Activated naive CD8-positive, alpha-beta T cell (primary cell): ENCODE data around the gene ADGRF1.

Source experiments
- H3K27ac Mint-ChIP-seq: one replicate; pipeline ENCODE4 v1.8.0; 2021; ENCODE audit warnings: mixed read lengths
- H3K27me3 Mint-ChIP-seq: one replicate; pipeline ENCODE4 v1.8.0; 2021; ENCODE audit warnings: mixed read lengths
- H3K36me3 Mint-ChIP-seq: one replicate; pipeline ENCODE4 v1.8.0; 2021; ENCODE audit warnings: mixed read lengths
- H3K4me1 Mint-ChIP-seq: one replicate; pipeline ENCODE4 v1.8.0; 2021; ENCODE audit warnings: low read depth, mixed read lengths
- H3K4me3 Mint-ChIP-seq: one replicate; pipeline ENCODE4 v1.8.0; 2021; ENCODE audit warnings: mild to moderate bottlenecking, mixed read lengths
- H3K9me3 Mint-ChIP-seq: one replicate; pipeline ENCODE4 v1.8.0; 2021; ENCODE audit warnings: low read depth, mixed read lengths

Gene ADGRF1

GRCh38 chr6:46990031-46990644, 52.0 kb downstream of the ADGRF1 start:
- no peaks in the 10 kb centered on the region for H3K9me3 Mint-ChIP-seq
- H3K36me3 Mint-ChIP-seq: no peaks in the 10 kb centered on the region

DNA sequence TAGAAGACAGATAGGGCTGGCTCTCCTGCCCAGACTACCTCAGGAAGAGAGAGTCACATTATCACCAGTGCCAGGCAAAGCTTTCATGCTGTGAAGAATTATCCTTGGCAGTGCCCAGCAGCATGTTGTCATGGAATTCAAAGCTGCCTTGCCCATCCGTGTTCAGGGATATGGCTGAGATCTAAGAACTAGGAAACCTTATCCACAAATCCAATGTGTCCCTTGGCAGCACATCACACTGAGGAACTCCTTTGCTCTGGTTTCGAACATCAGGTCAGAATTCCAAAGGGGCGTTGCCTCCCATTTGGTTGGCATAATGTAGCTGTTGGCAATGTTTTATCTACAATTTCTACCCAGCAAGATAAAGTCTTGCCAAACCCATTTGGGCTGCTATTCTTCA, 52.7 kb downstream of the ADGRF1 start:
- H3K4me1 Mint-ChIP-seq: no peaks in the 10 kb centered on the region
- H3K36me3 Mint-ChIP-seq: no peaks in the 10 kb centered on the region
- no peaks in the 10 kb centered on the region for H3K9me3 Mint-ChIP-seq
- no peak overlapping the region for H3K27ac Mint-ChIP-seq
- peaks cover 20% of the 10 kb centered on the region for H3K27me3 Mint-ChIP-seq
- no peak overlapping the region for H3K4me3 Mint-ChIP-seq

More at GRCh38 chr6:46990031-46990644, 52.0 kb downstream of the ADGRF1 start:
- peaks cover 20% of the 10 kb centered on the region for H3K27me3 Mint-ChIP-seq
- H3K4me3 Mint-ChIP-seq: no peak overlapping the region
- H3K27ac Mint-ChIP-seq: no peak overlapping the region
- H3K4me1 Mint-ChIP-seq: no peaks in the 10 kb centered on the region

- H3K9me3 Mint-ChIP-seq: no peaks in the 10 kb centered on the region
- no peak overlapping the region for H3K4me3 Mint-ChIP-seq
- H3K4me1 Mint-ChIP-seq: no peaks in the 10 kb centered on the region
- peaks cover 12% of the 10 kb centered on the region for H3K27me3 Mint-ChIP-seq
- no peak overlapping the region for H3K27ac Mint-ChIP-seq
- no peaks in the 10 kb centered on the region for H3K36me3 Mint-ChIP-seq
These were observed 56.2 kb downstream of the ADGRF1 start for GRCh38 chr6:46985943-46986342.

DNA sequence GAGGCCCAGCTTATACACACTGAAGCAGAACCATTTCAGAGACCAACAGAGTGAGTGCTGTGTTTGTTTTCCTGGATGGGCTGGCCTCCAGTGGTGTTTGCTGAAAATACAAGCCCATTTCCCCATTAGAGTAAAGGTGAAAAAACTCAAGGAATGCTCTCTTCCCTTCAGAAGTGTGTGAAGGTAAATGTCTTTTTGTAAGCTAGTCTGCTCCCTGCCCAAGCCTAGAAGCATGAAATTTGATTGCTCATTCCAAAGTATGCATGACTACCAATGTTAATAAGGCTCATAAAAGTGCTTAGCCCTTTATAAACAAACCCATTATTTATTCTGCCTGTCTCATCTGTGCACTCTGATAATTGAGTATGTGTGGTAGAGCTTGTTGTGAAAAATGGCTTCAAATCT, 59.1 kb downstream of the ADGRF1 start:
- H3K27me3 Mint-ChIP-seq: peaks cover 8% of the 10 kb centered on the region
- no peaks in the 10 kb centered on the region for H3K4me1 Mint-ChIP-seq
- H3K36me3 Mint-ChIP-seq: no peaks in the 10 kb centered on the region
- no peak overlapping the region for H3K4me3 Mint-ChIP-seq
- H3K27ac Mint-ChIP-seq: no peak overlapping the region
- H3K9me3 Mint-ChIP-seq: no peaks in the 10 kb centered on the region

DNA sequence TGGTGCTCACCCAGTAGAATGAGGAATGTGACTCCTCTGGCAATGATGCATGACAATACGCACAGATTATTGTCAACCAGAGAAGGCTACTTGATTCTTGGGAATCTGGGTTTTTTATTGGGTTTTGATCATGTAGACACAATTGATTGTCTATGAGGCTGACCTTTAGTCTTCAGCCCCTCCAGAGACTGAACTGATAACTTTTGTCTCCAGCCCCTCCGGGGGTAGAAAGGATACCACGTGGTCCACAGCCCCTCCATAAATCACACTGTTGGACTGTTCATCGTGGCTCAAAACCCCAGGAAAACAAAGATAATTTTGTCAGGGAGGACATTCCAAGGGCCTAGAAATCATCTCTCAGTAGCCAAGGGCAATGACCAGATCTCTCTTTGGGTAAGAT, 62.9 kb downstream of the ADGRF1 start:
- H3K4me1 Mint-ChIP-seq: no peaks in the 10 kb centered on the region
- no peak overlapping the region for H3K27ac Mint-ChIP-seq
- H3K9me3 Mint-ChIP-seq: no peaks in the 10 kb centered on the region
- peaks cover 2% of the 10 kb centered on the region for H3K27me3 Mint-ChIP-seq
- no peak overlapping the region for H3K4me3 Mint-ChIP-seq
- H3K36me3 Mint-ChIP-seq: no peaks in the 10 kb centered on the region

- H3K27me3 Mint-ChIP-seq: no peaks in the 10 kb centered on the region
- H3K27ac Mint-ChIP-seq: no peak overlapping the region
- no peak overlapping the region for H3K4me3 Mint-ChIP-seq
- no peaks in the 10 kb centered on the region for H3K9me3 Mint-ChIP-seq
- no peaks in the 10 kb centered on the region for H3K4me1 Mint-ChIP-seq
- H3K36me3 Mint-ChIP-seq: no peaks in the 10 kb centered on the region
These were observed 67.3 kb downstream of the ADGRF1 start for GRCh38 chr6:46974786-46975185.

DNA sequence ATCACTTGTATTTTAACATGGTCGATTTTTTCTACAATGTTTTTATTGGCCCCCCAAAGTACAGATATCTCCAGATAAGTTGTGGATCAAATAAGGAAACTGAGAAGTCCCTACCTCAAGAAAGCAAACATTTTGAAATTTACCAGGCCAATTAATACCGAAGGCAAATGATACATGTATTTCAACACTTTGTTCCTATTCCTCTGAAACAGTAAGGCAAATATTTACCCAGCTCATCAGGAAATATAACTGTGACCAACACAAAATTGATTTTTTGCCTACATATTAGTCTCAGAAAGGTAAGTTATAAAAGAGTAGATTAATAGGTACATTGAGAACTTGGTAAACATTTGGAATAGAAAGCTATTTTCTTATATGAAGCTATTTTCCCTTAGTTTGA, 69.1 kb downstream of the ADGRF1 start:
- Mint-ChIP-seq H3K27ac (no peak overlapping the region), H3K36me3 (no peaks in the 10 kb centered on the region)

DNA sequence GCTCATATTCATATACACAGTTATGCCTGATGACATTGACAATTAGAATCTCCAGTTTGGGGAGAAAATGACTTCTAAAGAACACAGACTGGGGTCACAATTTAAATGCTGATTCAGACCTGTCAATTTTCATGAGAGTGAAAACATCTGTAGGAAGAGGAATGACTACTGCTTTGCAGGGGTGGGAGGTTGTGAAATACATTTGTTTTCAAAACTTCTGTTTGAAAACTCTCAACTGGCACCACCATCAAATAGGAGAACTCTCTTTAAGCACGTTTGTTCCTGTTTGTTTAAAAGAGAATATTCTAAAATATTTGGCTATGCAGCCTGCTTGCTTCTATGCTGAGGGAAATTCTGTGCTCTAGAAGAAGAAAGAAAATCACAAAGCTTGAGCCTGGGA, 69.6 kb downstream of the ADGRF1 start:
- Mint-ChIP-seq H3K4me3 (no peak overlapping the region), H3K27ac (no peak overlapping the region), H3K9me3 (no peaks in the 10 kb centered on the region), H3K27me3 (no peaks in the 10 kb centered on the region), H3K36me3 (no peaks in the 10 kb centered on the region), H3K4me1 (no peaks in the 10 kb centered on the region)

More for the DNA sequence above, 69.1 kb downstream of the ADGRF1 start:
- H3K9me3 Mint-ChIP-seq: no peaks in the 10 kb centered on the region
- no peaks in the 10 kb centered on the region for H3K4me1 Mint-ChIP-seq
- H3K27me3 Mint-ChIP-seq: no peaks in the 10 kb centered on the region
- no peak overlapping the region for H3K4me3 Mint-ChIP-seq

DNA sequence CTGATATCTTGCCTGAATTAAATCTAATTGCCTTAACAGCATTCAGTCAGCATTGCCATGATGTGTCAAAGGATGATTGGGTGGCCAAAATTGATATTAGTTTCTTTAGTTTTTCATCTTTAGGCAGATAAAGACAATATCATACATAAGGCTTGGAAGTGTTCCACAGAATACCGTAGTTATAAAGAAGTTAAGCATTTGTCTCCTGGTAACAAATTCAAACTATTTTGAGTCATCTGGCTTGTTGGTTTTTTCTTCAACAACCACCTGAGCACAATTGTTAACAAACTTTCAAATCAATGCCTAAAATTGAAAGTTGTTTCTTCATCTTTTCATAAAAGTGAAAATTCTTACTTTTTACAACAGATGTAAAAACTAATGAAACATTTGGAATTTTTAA, 72.9 kb downstream of the ADGRF1 start:
- H3K27me3 Mint-ChIP-seq: peaks cover 3% of the 10 kb centered on the region
- no peaks in the 10 kb centered on the region for H3K4me1 Mint-ChIP-seq
- no peak overlapping the region for H3K27ac Mint-ChIP-seq
- no peaks in the 10 kb centered on the region for H3K36me3 Mint-ChIP-seq
- no peaks in the 10 kb centered on the region for H3K9me3 Mint-ChIP-seq
- H3K4me3 Mint-ChIP-seq: no peak overlapping the region

- no peak overlapping the region for H3K4me3 Mint-ChIP-seq
- no peaks in the 10 kb centered on the region for H3K9me3 Mint-ChIP-seq
- H3K4me1 Mint-ChIP-seq: no peaks in the 10 kb centered on the region
- H3K36me3 Mint-ChIP-seq: no peaks in the 10 kb centered on the region
- no peak overlapping the region for H3K27ac Mint-ChIP-seq
- peaks cover 3% of the 10 kb centered on the region for H3K27me3 Mint-ChIP-seq
These were observed 74.2 kb downstream of the ADGRF1 start for GRCh38 chr6:46967826-46968349.

- peaks cover 3% of the 10 kb centered on the region for H3K27me3 Mint-ChIP-seq
These were observed 77.2 kb downstream of the ADGRF1 start for GRCh38 chr6:46964716-46965519.

DNA sequence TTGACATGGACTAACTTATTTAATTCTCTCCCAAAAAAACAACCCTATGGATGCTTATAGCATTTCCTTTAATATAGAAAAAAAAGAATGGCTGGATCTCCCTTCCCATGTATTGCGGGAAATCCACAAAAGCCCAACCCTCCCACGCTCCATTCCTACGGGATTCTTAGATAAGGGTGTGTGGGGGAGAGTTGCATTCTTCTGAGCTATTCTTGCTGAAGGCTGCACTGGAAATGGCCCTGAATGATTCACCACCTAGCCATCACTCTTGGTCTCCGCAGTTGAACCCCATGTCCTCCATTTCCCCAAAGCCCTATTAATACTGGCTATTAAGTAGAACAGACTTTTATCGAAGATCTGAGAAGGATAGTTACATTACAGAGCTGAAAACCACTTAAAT, 78.5 kb downstream of the ADGRF1 start:
- Mint-ChIP-seq H3K27me3 (peaks cover 8% of the 10 kb centered on the region), H3K27ac (no peak overlapping the region), H3K36me3 (no peaks in the 10 kb centered on the region), H3K4me1 (no peaks in the 10 kb centered on the region), H3K9me3 (no peaks in the 10 kb centered on the region), H3K4me3 (no peak overlapping the region)

More at GRCh38 chr6:46964716-46965519, 77.2 kb downstream of the ADGRF1 start:
- Mint-ChIP-seq H3K36me3 (no peaks in the 10 kb centered on the region), H3K4me1 (no peaks in the 10 kb centered on the region), H3K4me3 (no peak overlapping the region), H3K27ac (no peak overlapping the region), H3K9me3 (no peaks in the 10 kb centered on the region)

DNA sequence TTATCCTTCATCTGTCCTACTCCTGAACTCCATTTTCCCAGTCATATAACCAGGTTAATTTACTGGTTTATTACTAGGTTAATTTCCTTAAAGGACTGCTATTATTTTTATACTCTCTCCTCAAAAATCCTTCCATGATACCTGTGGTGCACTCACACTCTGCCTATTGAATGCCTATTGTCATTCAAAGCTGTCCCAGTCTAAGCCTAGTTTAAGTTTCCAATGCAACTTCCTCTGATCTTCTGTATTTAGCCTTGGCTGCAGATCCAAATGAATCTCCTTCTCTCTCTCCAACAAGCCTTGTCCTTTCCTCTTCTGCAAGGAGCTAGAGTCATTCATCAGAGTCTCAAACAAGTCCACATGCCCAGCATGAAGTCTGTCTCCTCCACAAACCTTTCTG, 79.1 kb downstream of the ADGRF1 start:
- no peak overlapping the region for H3K4me3 Mint-ChIP-seq
- H3K27ac Mint-ChIP-seq: no peak overlapping the region
- no peaks in the 10 kb centered on the region for H3K9me3 Mint-ChIP-seq
- no peaks in the 10 kb centered on the region for H3K36me3 Mint-ChIP-seq
- peaks cover 8% of the 10 kb centered on the region for H3K27me3 Mint-ChIP-seq
- no peaks in the 10 kb centered on the region for H3K4me1 Mint-ChIP-seq

- Mint-ChIP-seq H3K36me3 (no peaks in the 10 kb centered on the region), H3K4me1 (no peaks in the 10 kb centered on the region), H3K4me3 (no peak overlapping the region), H3K9me3 (no peaks in the 10 kb centered on the region), H3K27me3 (peaks cover 8% of the 10 kb centered on the region), H3K27ac (no peak overlapping the region)
These were observed 80.4 kb downstream of the ADGRF1 start for GRCh38 chr6:46961711-46962110.

- no peaks in the 10 kb centered on the region for H3K9me3 Mint-ChIP-seq
- H3K36me3 Mint-ChIP-seq: no peaks in the 10 kb centered on the region
- no peak overlapping the region for H3K27ac Mint-ChIP-seq
- peaks cover 5% of the 10 kb centered on the region for H3K27me3 Mint-ChIP-seq
- no peaks in the 10 kb centered on the region for H3K4me1 Mint-ChIP-seq
- H3K4me3 Mint-ChIP-seq: no peak overlapping the region
These were observed 80.9 kb downstream of the ADGRF1 start for GRCh38 chr6:46961232-46961631.
